Measurements from ENCODE around the gene FBN1.

Gene FBN1

DNA sequence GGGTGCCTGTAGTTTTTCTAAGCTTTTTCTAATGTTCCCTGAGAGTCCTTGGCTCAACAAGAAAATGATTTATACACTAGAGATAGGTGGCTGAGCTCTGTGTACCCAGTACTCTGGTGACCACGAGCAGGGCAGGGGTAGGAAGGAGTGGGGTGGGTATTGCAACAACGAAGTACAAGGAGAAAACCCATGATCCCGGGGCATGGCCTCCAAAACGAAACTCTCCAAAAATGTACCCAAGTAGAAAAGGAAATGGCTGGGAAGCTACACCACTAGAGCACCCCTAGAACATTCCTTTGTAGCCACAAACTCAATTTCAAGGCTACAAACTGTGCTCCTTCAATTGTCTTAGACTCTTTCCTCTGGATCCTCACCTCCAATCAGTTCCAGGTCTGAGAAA lies 175.4 kb downstream of the FBN1 start (continued):
- no peak for TF ChIP-seq HIC1 (tag by site-specific recombination; IDR thresholded peaks at IDR 0.05)

- ChIA-PET POLR2A (no interaction called here), CTCF (no interaction called here)
- peaks cover 0 to 59% of the 10 kb centered on the region in 2 experiments; a peak in 1 of 3 replicates for H3K36me3 ChIP-seq (ENCODE audit: control insufficient read depth in 2 of 2, insufficient read depth in 1 of 2, low read length in 2 of 2)
These were observed 175.8 kb downstream of the FBN1 start for GRCh38 chr15:48469681-48470080.

GRCh38 chr15:48469271-48469670 lies 176.2 kb downstream of the FBN1 start:
- Histone ChIP-seq H3K36me3 (ENCODE audit: control insufficient read depth in 2 of 2, insufficient read depth in 1 of 2, low read length in 2 of 2) (peaks cover 0 to 62% of the 10 kb centered on the region in 2 experiments; a peak in 1 of 3 replicates), H3K9me3 (ENCODE audit: control insufficient read depth, insufficient read depth, low read depth, low read length) (no peaks in the 10 kb centered on the region), H3K4me1 (ENCODE audit: control insufficient read depth, insufficient read depth, low read length) (no peaks in the 10 kb centered on the region), H3K4me3 (ENCODE audit: low read depth, low read length) (no peak overlapping the region), H3K27ac (ENCODE audit: extremely low read depth, low read depth, low read length) (no peak overlapping the region)
- ChIA-PET POLR2A (no interaction called here), CTCF (no interaction called here)
- TF ChIP-seq WT1 (tag by site-specific recombination; IDR thresholded peaks at IDR 0.05) (no peak), ZSCAN30 (tag by site-specific recombination; IDR thresholded peaks at IDR 0.05) (no peak), ZNF274 (IDR thresholded peaks at IDR 0.05; ENCODE audit: low read length) (no peak), ZNF274 (tag by site-specific recombination; IDR thresholded peaks at IDR 0.05; ENCODE audit: borderline replicate concordance) (no peak), KLF9 (tag by site-specific recombination; IDR thresholded peaks at IDR 0.05; ENCODE audit: low read depth) (no peak)
- TF ChIP-seq, protein P1, sequence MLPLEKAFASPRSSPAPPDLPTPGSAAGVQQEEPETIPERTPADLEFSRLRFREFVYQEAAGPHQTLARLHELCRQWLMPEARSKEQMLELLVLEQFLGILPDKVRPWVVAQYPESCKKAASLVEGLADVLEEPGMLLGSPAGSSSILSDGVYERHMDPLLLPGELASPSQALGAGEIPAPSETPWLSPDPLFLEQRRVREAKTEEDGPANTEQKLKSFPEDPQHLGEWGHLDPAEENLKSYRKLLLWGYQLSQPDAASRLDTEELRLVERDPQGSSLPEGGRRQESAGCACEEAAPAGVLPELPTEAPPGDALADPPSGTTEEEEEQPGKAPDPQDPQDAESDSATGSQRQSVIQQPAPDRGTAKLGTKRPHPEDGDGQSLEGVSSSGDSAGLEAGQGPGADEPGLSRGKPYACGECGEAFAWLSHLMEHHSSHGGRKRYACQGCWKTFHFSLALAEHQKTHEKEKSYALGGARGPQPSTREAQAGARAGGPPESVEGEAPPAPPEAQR (tag by site-specific recombination; IDR thresholded peaks at IDR 0.05): no peak

More at GRCh38 chr15:48469681-48470080, 175.8 kb downstream of the FBN1 start:
- Histone ChIP-seq H3K4me3 (ENCODE audit: low read depth, low read length) (no peak overlapping the region), H3K27ac (ENCODE audit: extremely low read depth, low read depth, low read length) (no peak overlapping the region), H3K4me1 (ENCODE audit: control insufficient read depth, insufficient read depth, low read length) (no peaks in the 10 kb centered on the region), H3K9me3 (ENCODE audit: control insufficient read depth, insufficient read depth, low read depth, low read length) (no peaks in the 10 kb centered on the region)
- TF ChIP-seq WT1 (tag by site-specific recombination; IDR thresholded peaks at IDR 0.05) (no peak), ZXDB (tag by site-specific recombination; IDR thresholded peaks at IDR 0.05) (no peak), ZNF585B (tag by site-specific recombination; IDR thresholded peaks at IDR 0.05) (no peak), KLF8 (tag by site-specific recombination; IDR thresholded peaks at IDR 0.05) (no peak), ZFP3 (tag by site-specific recombination; IDR thresholded peaks at IDR 0.05; ENCODE audit: low read depth) (no peak), EGR2 (tag by site-specific recombination; IDR thresholded peaks at IDR 0.05; ENCODE audit: low read depth) (no peak), ZNF416 (tag by site-specific recombination; IDR thresholded peaks at IDR 0.05) (no peak), ZNF626 (tag by site-specific recombination; IDR thresholded peaks at IDR 0.05) (no peak), ZNF664 (tag by site-specific recombination; IDR thresholded peaks at IDR 0.05) (no peak), ZNF549 (tag by site-specific recombination; IDR thresholded peaks at IDR 0.05) (no peak), ZNF514 (tag by site-specific recombination; IDR thresholded peaks at IDR 0.05) (no peak), ZNF701 (tag by site-specific recombination; IDR thresholded peaks at IDR 0.05) (no peak), ZNF202 (tag by site-specific recombination; IDR thresholded peaks at IDR 0.05; ENCODE audit: borderline replicate concordance) (no peak), ZNF473 (tag by site-specific recombination; IDR thresholded peaks at IDR 0.05) (no peak), ZSCAN23 (tag by site-specific recombination; IDR thresholded peaks at IDR 0.05) (no peak), ZNF138 (tag by site-specific recombination; IDR thresholded peaks at IDR 0.05; ENCODE audit: borderline replicate concordance) (no peak), ZNF677 (tag by site-specific recombination; IDR thresholded peaks at IDR 0.05) (no peak)
- TF ChIP-seq, protein P2, sequence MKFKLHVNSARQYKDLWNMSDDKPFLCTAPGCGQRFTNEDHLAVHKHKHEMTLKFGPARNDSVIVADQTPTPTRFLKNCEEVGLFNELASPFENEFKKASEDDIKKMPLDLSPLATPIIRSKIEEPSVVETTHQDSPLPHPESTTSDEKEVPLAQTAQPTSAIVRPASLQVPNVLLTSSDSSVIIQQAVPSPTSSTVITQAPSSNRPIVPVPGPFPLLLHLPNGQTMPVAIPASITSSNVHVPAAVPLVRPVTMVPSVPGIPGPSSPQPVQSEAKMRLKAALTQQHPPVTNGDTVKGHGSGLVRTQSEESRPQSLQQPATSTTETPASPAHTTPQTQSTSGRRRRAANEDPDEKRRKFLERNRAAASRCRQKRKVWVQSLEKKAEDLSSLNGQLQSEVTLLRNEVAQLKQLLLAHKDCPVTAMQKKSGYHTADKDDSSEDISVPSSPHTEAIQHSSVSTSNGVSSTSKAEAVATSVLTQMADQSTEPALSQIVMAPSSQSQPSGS (tag by site-specific recombination; IDR thresholded peaks at IDR 0.05; ENCODE audit: low read depth): no peak
- TF ChIP-seq, protein P3, sequence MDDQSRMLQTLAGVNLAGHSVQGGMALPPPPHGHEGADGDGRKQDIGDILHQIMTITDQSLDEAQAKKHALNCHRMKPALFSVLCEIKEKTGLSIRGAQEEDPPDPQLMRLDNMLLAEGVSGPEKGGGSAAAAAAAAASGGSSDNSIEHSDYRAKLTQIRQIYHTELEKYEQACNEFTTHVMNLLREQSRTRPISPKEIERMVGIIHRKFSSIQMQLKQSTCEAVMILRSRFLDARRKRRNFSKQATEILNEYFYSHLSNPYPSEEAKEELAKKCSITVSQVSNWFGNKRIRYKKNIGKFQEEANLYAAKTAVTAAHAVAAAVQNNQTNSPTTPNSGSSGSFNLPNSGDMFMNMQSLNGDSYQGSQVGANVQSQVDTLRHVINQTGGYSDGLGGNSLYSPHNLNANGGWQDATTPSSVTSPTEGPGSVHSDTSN (CRISPR knock-in tag; IDR thresholded peaks at IDR 0.05): no peak
- TF ChIP-seq, protein P4, sequence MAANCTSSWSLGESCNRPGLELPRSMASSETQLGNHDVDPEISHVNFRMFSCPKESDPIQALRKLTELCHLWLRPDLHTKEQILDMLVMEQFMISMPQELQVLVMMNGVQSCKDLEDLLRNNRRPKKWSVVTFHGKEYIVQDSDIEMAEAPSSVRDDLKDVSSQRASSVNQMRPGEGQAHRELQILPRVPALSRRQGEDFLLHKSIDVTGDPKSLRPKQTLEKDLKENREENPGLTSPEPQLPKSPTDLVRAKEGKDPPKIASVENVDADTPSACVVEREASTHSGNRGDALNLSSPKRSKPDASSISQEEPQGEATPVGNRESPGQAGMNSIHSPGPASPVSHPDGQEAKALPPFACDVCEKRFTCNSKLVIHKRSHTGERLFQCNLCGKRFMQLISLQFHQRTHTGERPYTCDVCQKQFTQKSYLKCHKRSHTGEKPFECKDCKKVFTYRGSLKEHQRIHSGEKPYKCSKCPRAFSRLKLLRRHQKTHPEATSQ (tag by site-specific recombination; IDR thresholded peaks at IDR 0.05): no peak

Measured in HEK293 (cell line).